ENCODE data around the gene MREG.
"Not testable (repeated sequence)": the region's sequence is repeated elsewhere in the genome, so short reads cannot be mapped to it uniquely, and the experiment has no call there.

Gene MREG

GRCh38 chr2:215965532-215966165 lies 47.7 kb downstream of the MREG start:
- DNase-seq (ENCODE audit: low read depth, low spot score): no peak
- H3K4me3 ChIP-seq (ENCODE audit: low read depth, low read length): no peak overlapping the region
- no peak for TF ChIP-seq CTCF (IDR thresholded peaks at IDR 0.05; ENCODE audit: insufficient read depth, low read length, missing control alignments)
- POLR2A ChIA-PET: no interaction called here
- CTCF ChIA-PET: interaction anchor here (0.6 to 3.0 kb wide), 5 partner anchors 15 to 58 kb away, joined by 3 to 14 read pairs (median 4); no protein-coding TSS in a partner anchor

- no peak for DNase-seq (ENCODE audit: low read depth, low spot score)
- H3K4me3 ChIP-seq (ENCODE audit: low read depth, low read length): no peak overlapping the region
- ChIA-PET POLR2A (no interaction called here), CTCF (interaction anchor here (1.8 to 3.0 kb wide), 2 partner anchors 11 to 61 kb away, joined by 9 to 17 read pairs; no protein-coding TSS in a partner anchor)
- no peak for TF ChIP-seq CTCF (IDR thresholded peaks at IDR 0.05; ENCODE audit: insufficient read depth, low read length, missing control alignments)
These were observed 51.4 kb downstream of the MREG start for GRCh38 chr2:215961981-215962380.

- no peak overlapping the region for H3K4me3 ChIP-seq (ENCODE audit: low read depth, low read length)
- TF ChIP-seq CTCF (IDR thresholded peaks at IDR 0.05; ENCODE audit: insufficient read depth, low read length, missing control alignments): no peak
- no peak for DNase-seq (ENCODE audit: low read depth, low spot score)
- POLR2A ChIA-PET: no interaction called here
- CTCF ChIA-PET: interaction anchor here (2.2 to 2.5 kb wide), 2 partner anchors 8 to 65 kb away, joined by 8 to 14 read pairs; no protein-coding TSS in a partner anchor
These were observed 55.1 kb downstream of the MREG start for GRCh38 chr2:215958257-215958656.

- CTCF ChIA-PET: interaction anchor here (0.6 to 2.5 kb wide), 3 partner anchors 7 to 348 kb away, joined by 4 to 14 read pairs (median 8); no protein-coding TSS in a partner anchor
- DNase-seq (ENCODE audit: low read depth, low spot score); POLR2A ChIA-PET; H3K4me3 ChIP-seq (ENCODE audit: low read depth, low read length): not testable (repeated sequence)
These were observed 55.8 kb downstream of the MREG start for GRCh38 chr2:215957354-215958122.

GRCh38 chr2:215952860-215953637 lies 60.3 kb downstream of the MREG start:
- ChIA-PET POLR2A (no interaction called here), CTCF (interaction anchor here (1.3 to 5.4 kb wide), 4 partner anchors 10 to 80 kb away, joined by 3 to 83 read pairs (median 6); no protein-coding TSS in a partner anchor)
- no peak for TF ChIP-seq CTCF (IDR thresholded peaks at IDR 0.05; ENCODE audit: insufficient read depth, low read length, missing control alignments)
- H3K4me3 ChIP-seq (ENCODE audit: low read depth, low read length): no peak overlapping the region
- no peak for DNase-seq (ENCODE audit: low read depth, low spot score)

- ChIA-PET POLR2A (no interaction called here), CTCF (interaction anchor here (0.7 to 5.4 kb wide), 12 partner anchors 8 to 82 kb away, joined by 3 to 83 read pairs (median 10); no protein-coding TSS in a partner anchor)
- no peak for DNase-seq (ENCODE audit: low read depth, low spot score)
These were observed 61.8 kb downstream of the MREG start for GRCh38 chr2:215951558-215951957.

More at GRCh38 chr2:215951558-215951957, 61.8 kb downstream of the MREG start:
- no peak overlapping the region for H3K4me3 ChIP-seq (ENCODE audit: low read depth, low read length)
- no peak for TF ChIP-seq CTCF (IDR thresholded peaks at IDR 0.05; ENCODE audit: insufficient read depth, low read length, missing control alignments)
